GM12878 (cell line): ENCODE data around the gene GIMAP1. TPM values are rescaled to one million over a fixed set of nuclear protein-coding genes. Genes with fewer than 3 reads are reported as not detected.

Source experiments
- ATAC-seq: fragments of 200-7000 bp; cut with Tn5 transposase; 3 replicates; pipeline ENCODE4 v1.9.1; 2020; ENCODE audit warnings: mild to moderate bottlenecking, moderate library complexity
- BruUV-seq: library from RNA; stranded (reverse); fragments of 400-500 nt; replicated peaks from 2 replicates; lab custom pipeline; 2021; lab: Mats Ljungman, UMichigan
- CTCF ChIA-PET: fragments of 300-600 bp; sonication (Branson Sonifier 250); formaldehyde crosslinking; extraction: SDS; loops from one replicate; lab custom pipeline; 2021; ENCODE audit warnings: inconsistent platforms; lab: Yijun Ruan, JAX
- POLR2A ChIA-PET: fragments of 350-600 bp; formaldehyde crosslinking; extraction: SDS; loops from one replicate; lab custom pipeline; 2021; ENCODE audit warnings: inconsistent platforms; lab: Charles Lee
- RAD21 ChIA-PET: fragments of 300-600 bp; sonication (Branson Sonifier 250); formaldehyde crosslinking; loops from one replicate; lab custom pipeline; 2023; ENCODE audit warnings: antibody characterized with exemption; ENCODE audit not compliant: unreplicated experiment; lab: Charles Lee
- SMC1A ChIA-PET: fragments of 300-600 bp; sonication (Branson Sonifier 250); formaldehyde crosslinking; loops from one replicate; lab custom pipeline; 2023; ENCODE audit not compliant: unreplicated experiment, uncharacterized antibody; lab: Charles Lee
- DNase-seq: peaks from one replicate; pipeline ENCODE4 v3.0.0-alpha.2; 2011; ENCODE audit warnings: low read depth, low spot score
- FAIRE-seq: peaks from 3 replicates; lab custom pipeline; 2011; peaks lifted over from hg19 to GRCh38; lab: Jason Lieb, UNC
- H2AFZ ChIP-seq: 2 replicates; pipeline ENCODE4 v1.6.0; 2011; ENCODE audit warnings: low read depth, low read length, control low read depth; ENCODE audit not compliant: control insufficient read depth
- H3K27ac ChIP-seq: 2 replicates; pipeline ENCODE4 v1.5.1; 2011; ENCODE audit warnings: control low read depth; ENCODE audit not compliant: control insufficient read depth, insufficient read depth
- H3K27me3 ChIP-seq, 2 experiments: replicated peaks in 1 of 2; 2 replicates each; pipeline versions ENCODE4 v1.6.0 to v1.6.1; 2011; ENCODE audit warnings: low read length in 1 of 2; ENCODE audit not compliant: control insufficient read depth in 2 of 2, insufficient read depth in 2 of 2
- H3K36me3 ChIP-seq, 2 experiments: 2 replicates each; pipeline ENCODE4 v1.5.1; 2011; ENCODE audit warnings: low read length in 1 of 2; ENCODE audit not compliant: control insufficient read depth in 2 of 2, insufficient read depth in 2 of 2
- H3K4me1 ChIP-seq: 2 replicates; pipeline ENCODE4 v1.6.1; 2011; ENCODE audit warnings: mild to moderate bottlenecking, low read length, moderate library complexity, mixed read lengths; ENCODE audit not compliant: control insufficient read depth, insufficient read depth
- H3K4me2 ChIP-seq: 2 replicates; pipeline ENCODE4 v1.6.0; 2011; ENCODE audit warnings: control low read depth; ENCODE audit not compliant: control insufficient read depth, insufficient read depth
- H3K4me3 ChIP-seq: fragments of 200-600 bp; sonication (generic); 2 replicates; pipeline ENCODE4 v1.5.1; 2016
- H3K79me2 ChIP-seq: 2 replicates; pipeline ENCODE4 v1.6.0; 2011; ENCODE audit warnings: low read length; ENCODE audit not compliant: control insufficient read depth, insufficient read depth
- H3K9ac ChIP-seq: 2 replicates; pipeline ENCODE4 v1.8.0; 2011; ENCODE audit warnings: low read length, control low read depth, mixed read lengths; ENCODE audit not compliant: control insufficient read depth, insufficient read depth
- H3K9me3 ChIP-seq: replicated peaks from 3 replicates; pipeline ENCODE4 v1.5.1; 2011; ENCODE audit warnings: mild to moderate bottlenecking, low read length; ENCODE audit not compliant: control insufficient read depth, insufficient read depth
- H4K20me1 ChIP-seq: 2 replicates; pipeline ENCODE4 v1.6.0; 2011; ENCODE audit not compliant: control insufficient read depth, insufficient read depth
- CEBPB ChIP-seq, 2 experiments: fragments of 150-350 bp in 1 of 2; IDR thresholded peaks; 2 replicates each; pipeline ENCODE4 v1.6.1; 2012 to 2014; ENCODE audit warnings: low read depth in 2 of 2, low read length in 2 of 2, borderline replicate concordance in 1 of 2, inconsistent platforms in 1 of 2
- ETV6 ChIP-seq, 2 experiments: fragments of 450-650 bp in 1 of 2; IDR thresholded peaks in 1 of 2; conservative IDR thresholded peaks in 1 of 2; 2 replicates each; pipeline ENCODE4 v1.6.1; 2014; ENCODE audit warnings: antibody characterized with exemption in 1 of 2, borderline replicate concordance in 1 of 2, low read depth in 1 of 2, mild to moderate bottlenecking in 1 of 2, moderate library complexity in 1 of 2
- IKZF1 ChIP-seq: fragments of 450-650 bp; conservative IDR thresholded peaks from 2 replicates; pipeline ENCODE4 v1.6.1; 2017; ENCODE audit warnings: antibody characterized with exemption, mild to moderate bottlenecking
- JUNB ChIP-seq: IDR thresholded peaks from 2 replicates; pipeline ENCODE4 v1.6.1; 2016; ENCODE audit warnings: antibody characterized with exemption, mild to moderate bottlenecking
- MLLT1 ChIP-seq: fragments of 450-650 bp; IDR thresholded peaks from 2 replicates; pipeline ENCODE4 v1.6.1; 2016; ENCODE audit warnings: mild to moderate bottlenecking
- MTA3 ChIP-seq: IDR thresholded peaks from 2 replicates; pipeline ENCODE4 v1.6.1; 2012; ENCODE audit warnings: low read length, inconsistent platforms, borderline replicate concordance
- NFIC ChIP-seq: IDR thresholded peaks from 2 replicates; pipeline ENCODE4 v1.6.1; 2012; ENCODE audit warnings: low read depth, mild to moderate bottlenecking, inconsistent platforms, low read length, moderate library complexity
- NR2F1 ChIP-seq: fragments of 450-650 bp; conservative IDR thresholded peaks from 2 replicates; pipeline ENCODE4 v1.6.1; 2017; ENCODE audit warnings: mild to moderate bottlenecking
- PKNOX1 ChIP-seq: fragments of 450-650 bp; IDR thresholded peaks from 2 replicates; pipeline ENCODE4 v1.6.1; 2016; ENCODE audit warnings: mild to moderate bottlenecking
- PML ChIP-seq: IDR thresholded peaks from 2 replicates; pipeline ENCODE4 v1.6.1; 2012; ENCODE audit warnings: low read length, inconsistent platforms
- SPI1 ChIP-seq: IDR thresholded peaks from 2 replicates; pipeline ENCODE4 v1.6.1; 2011; ENCODE audit warnings: low read depth, mild to moderate bottlenecking, low read length, moderate library complexity, borderline replicate concordance; ENCODE audit not compliant: insufficient read depth
- SUZ12 ChIP-seq: fragments of 200-600 bp; sonication (generic); IDR thresholded peaks from one replicate; pipeline ENCODE4 v1.6.1; 2018; ENCODE audit warnings: antibody characterized with exemption, mild to moderate bottlenecking; ENCODE audit not compliant: unreplicated experiment
- ZNF274 ChIP-seq: IDR thresholded peaks from one replicate; pipeline ENCODE4 v1.8.0; 2011; ENCODE audit not compliant: insufficient read length, insufficient read depth
- WGBS: methylation state at CpG from one replicate; pipeline ENCODE4 v1.1.6; 2016; ENCODE audit warnings: low lambda C conversion rate; ENCODE audit not compliant: insufficient replicate concordance, insufficient coverage; ENCODE audit errors: missing lambda C conversion rate; 5-methylcytosine and 5-hydroxymethylcytosine counted together
- in situ Hi-C: fragments of 300-500 bp; cut with MboI; formaldehyde crosslinking; loops from 9 replicates; pipeline ENCODE4 v1.14.3; 2018; ENCODE audit warnings: mixed read lengths
- intact Hi-C: fragments of 100-400 bp; cut with micrococcal nuclease; formaldehyde crosslinking; loops from one replicate; pipeline ENCODE4 v1.14.2; 2022; ENCODE audit not compliant: unreplicated experiment
- polyA plus RNA-seq, 11 experiments: library from polyadenylated mRNA; depleted of rRNA in 4 of 11; unstranded in 6 of 11; stranded (reverse) in 5 of 11; fragments of >200 nt; fragmentation: Nextera tagmentation in 4 of 11; fragmentation: Illumina TruSeq in 1 of 11; extraction: Ambion mirVana in 4 of 11; extraction: Trizol in 1 of 11; gene quantifications; 1 replicate in 1 of 11; 2 replicates in 10 of 11; pipeline versions ENCODE4 v1.2.1 to v1.2.3, GENCODE V29; 2011 to 2016; ENCODE audit warnings: inconsistent platforms in 2 of 11, missing spikeins in 2 of 11, low read depth in 1 of 11
- total RNA-seq, 4 experiments: library from RNA; depleted of rRNA in 3 of 4; stranded (reverse); fragments of >200 nt in 3 of 4; fragmentation: Illumina TruSeq in 1 of 4; extraction: Trizol in 1 of 4; gene quantifications; 2 replicates each; pipeline versions ENCODE4 v1.2.1 to v1.2.3, GENCODE V29; 2013 to 2021

GIMAP1 gene
- total and polyA plus RNA-seq, 10 of the 15 experiments (the other 5 are each of a cell fraction or from before 2014, with no cell fraction given): 0.16 to 1.9 (median 1.1) TPM

DNA sequence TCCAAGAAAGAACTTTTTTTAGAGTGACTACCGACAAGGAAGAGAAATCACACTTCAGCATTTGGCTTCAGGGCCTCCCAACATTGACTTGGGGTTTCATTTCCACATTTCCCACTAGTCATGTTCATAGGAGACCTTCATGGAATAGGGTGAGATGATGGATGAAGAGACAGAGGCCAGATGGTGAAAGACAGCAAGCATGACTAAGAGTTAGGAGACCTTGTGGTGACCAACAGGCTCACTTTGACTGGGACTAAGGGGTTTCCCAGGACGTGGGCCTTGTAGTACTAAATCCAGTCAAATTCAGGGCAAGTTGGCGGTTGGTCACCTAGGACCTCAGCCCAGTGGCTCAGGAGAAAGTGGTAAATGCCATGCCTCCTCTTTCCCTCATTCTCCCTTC is 17.8 kb downstream of the GIMAP1 start (continued):
- peak; percentile 82; the same call in 1 of the 2 replicates for TF ChIP-seq NFIC
- peak; percentile 69; the same call in 1 of the 2 replicates for TF ChIP-seq JUNB
- peak; percentile 64; the same call in 1 of the 2 replicates for TF ChIP-seq MTA3
- TF ChIP-seq MLLT1: no peak
- peak; percentile 37 for TF ChIP-seq SPI1
- TF ChIP-seq, all 136 proteins: peak for 14

- FAIRE-seq (no peak), DNase-seq (no peak), ATAC-seq (no peak)
- H3K4me3 ChIP-seq: no peak overlapping the region
- H3K79me2 ChIP-seq: peaks cover 32% of the 10 kb centered on the region
- CTCF ChIA-PET: no interaction called here
- TF ChIP-seq SUZ12 (no peak), NR2F1 (no peak), PML (no peak), PKNOX1 (no peak), ETV6 (conservative IDR thresholded peaks at IDR 0.05 in 1 of 2, IDR thresholded peaks at IDR 0.05 in 1 of 2; ENCODE audit: borderline replicate concordance in 1 of 2, low read depth in 1 of 2) (no peak), CEBPB (IDR thresholded peaks at IDR 0.05; ENCODE audit: borderline replicate concordance in 1 of 2, low read depth in 2 of 2, low read length in 2 of 2) (no peak), IKZF1 (no peak), ZNF274 (no peak)
- WGBS: 68% methylated on average over 3 of the region's 3 CpGs
- no peaks in the 10 kb centered on the region for H3K36me3 ChIP-seq
- intact Hi-C loops (loop anchor here (5.0 kb wide), 1 partner anchor 103 kb away; the partner anchor contains the start of gene GIMAP6), in situ Hi-C loops (no loop called here)
- no peaks in the 10 kb centered on the region for H4K20me1 ChIP-seq
- H3K27me3 ChIP-seq: no peaks in the 10 kb centered on the region
- peaks cover 32% of the 10 kb centered on the region for H3K4me1 ChIP-seq
- H3K27ac ChIP-seq: peak overlapping the region; percentile 8
- H3K9me3 ChIP-seq: no peaks in the 10 kb centered on the region; the same call in 1 of the 3 replicates
- H3K4me2 ChIP-seq: 0 out of 2 replicates have a peak overlapping the region, but pooled peaks have one; percentile 7
- no peak overlapping the region for H2AFZ ChIP-seq
- SMC1A ChIA-PET: interaction anchor here (0.6 to 1.1 kb wide), 2 partner anchors 12 to 399 kb away, joined by 3 to 4 read pairs; no protein-coding TSS in a partner anchor
- RAD21 ChIA-PET: no interaction called here
- POLR2A ChIA-PET: no interaction called here
- no peak overlapping the region for H3K9ac ChIP-seq
- BruUV-seq: no TSS peak
These were observed 19.4 kb downstream of the GIMAP1 start for GRCh38 chr7:150735596-150736358.
